SK-N-SH treated with all-trans-retinoic acid at 6 μM for 48 hours (cell line): ENCODE measurements around the gene PTPRT.

Source experiments
- ATAC-seq: fragments of 200-7000 bp; cut with Tn5 transposase; 3 replicates; pipeline ENCODE4 v1.9.1; 2020; ENCODE audit warnings: mild to moderate bottlenecking, moderate library complexity
- ARNTL ChIP-seq: fragments of 450-650 bp; formaldehyde crosslinking; IDR thresholded peaks from 2 replicates; pipeline ENCODE4 v1.5.0; 2020; ENCODE audit warnings: low read depth, mild to moderate bottlenecking, moderate library complexity, borderline replicate concordance
- BACH2 ChIP-seq: fragments of 250-450 bp; sonication (Bioruptor Pico); IDR thresholded peaks from 2 replicates; pipeline ENCODE4 v1.9.0; 2021; ENCODE audit warnings: mild to moderate bottlenecking, borderline replicate concordance
- CREB5 ChIP-seq: fragments of 250-450 bp; sonication (Bioruptor Pico); IDR thresholded peaks from 2 replicates; pipeline ENCODE4 v1.5.1; 2020; ENCODE audit warnings: low read depth, mild to moderate bottlenecking, moderate library complexity
- CSDC2 ChIP-seq: fragments of 250-450 bp; sonication (Bioruptor Pico); IDR thresholded peaks from 2 replicates; pipeline ENCODE4 v1.5.0; 2020; ENCODE audit warnings: mild to moderate bottlenecking, moderate library complexity
- CSRNP3 ChIP-seq: fragments of 250-450 bp; sonication (Bioruptor Pico); IDR thresholded peaks from 2 replicates; pipeline ENCODE4 v1.5.1; 2021; ENCODE audit warnings: mild to moderate bottlenecking, moderate library complexity
- ESRRG ChIP-seq: fragments of 250-450 bp; sonication (Bioruptor Pico); IDR thresholded peaks from 2 replicates; pipeline ENCODE4 v1.6.1; 2021; ENCODE audit warnings: mild to moderate bottlenecking
- GLIS3 ChIP-seq: fragments of 250-450 bp; sonication (Bioruptor Pico); IDR thresholded peaks from 2 replicates; pipeline ENCODE4 v1.5.0; 2020; ENCODE audit warnings: mild to moderate bottlenecking, moderate library complexity
- ISL1 ChIP-seq: fragments of 250-450 bp; sonication (Bioruptor Pico); IDR thresholded peaks from 2 replicates; pipeline ENCODE4 v2.1.2; 2022; ENCODE audit warnings: mild to moderate bottlenecking, moderate library complexity
- PATZ1 ChIP-seq: fragments of 250-450 bp; sonication (Bioruptor Pico); IDR thresholded peaks from 2 replicates; pipeline ENCODE4 v1.8.0; 2020; ENCODE audit warnings: mild to moderate bottlenecking, moderate library complexity, borderline replicate concordance
- POU6F1 ChIP-seq: fragments of 250-450 bp; sonication (Bioruptor Pico); IDR thresholded peaks from 2 replicates; pipeline ENCODE4 v1.8.0; 2021; ENCODE audit warnings: low read depth, mild to moderate bottlenecking, moderate library complexity, borderline replicate concordance
- RARB ChIP-seq: fragments of 250-450 bp; sonication (Bioruptor Pico); IDR thresholded peaks from 2 replicates; pipeline ENCODE4 v1.8.0; 2021; ENCODE audit warnings: mild to moderate bottlenecking, moderate library complexity
- SNAI2 ChIP-seq: fragments of 250-450 bp; sonication (Bioruptor Pico); IDR thresholded peaks from 2 replicates; pipeline ENCODE4 v1.5.0; 2020; ENCODE audit warnings: mild to moderate bottlenecking, moderate library complexity
- TCF4 ChIP-seq: fragments of 250-450 bp; sonication (Bioruptor Pico); IDR thresholded peaks from 2 replicates; pipeline ENCODE4 v1.8.0; 2021; ENCODE audit warnings: mild to moderate bottlenecking, moderate library complexity, borderline replicate concordance
- TSHZ2 ChIP-seq: fragments of 250-450 bp; sonication (Bioruptor Pico); IDR thresholded peaks from 2 replicates; pipeline ENCODE4 v1.5.0; 2020; ENCODE audit warnings: mild to moderate bottlenecking, moderate library complexity
- ZC3H10 ChIP-seq: fragments of 250-450 bp; sonication (Bioruptor Pico); IDR thresholded peaks from 2 replicates; pipeline ENCODE4 v1.5.1; 2021; ENCODE audit warnings: mild to moderate bottlenecking, moderate library complexity
- ZFP3 ChIP-seq: fragments of 250-450 bp; sonication (Bioruptor Pico); IDR thresholded peaks from 2 replicates; pipeline ENCODE4 v1.5.0; 2020; ENCODE audit warnings: mild to moderate bottlenecking, moderate library complexity
- ZFP30 ChIP-seq: fragments of 450-650 bp; formaldehyde crosslinking; IDR thresholded peaks from 2 replicates; pipeline ENCODE4 v1.5.0; 2022; ENCODE audit warnings: mild to moderate bottlenecking, moderate library complexity
- ZNF565 ChIP-seq: fragments of 450-650 bp; formaldehyde crosslinking; conservative IDR thresholded peaks from 2 replicates; pipeline ENCODE4 v1.5.0; 2020; ENCODE audit warnings: low read depth, mild to moderate bottlenecking, moderate library complexity
- ZNF70 ChIP-seq: fragments of 450-650 bp; formaldehyde crosslinking; IDR thresholded peaks from 2 replicates; pipeline ENCODE4 v1.5.0; 2020; ENCODE audit warnings: mild to moderate bottlenecking, moderate library complexity
- ZNF8 ChIP-seq: fragments of 450-650 bp; formaldehyde crosslinking; IDR thresholded peaks from 2 replicates; pipeline ENCODE4 v1.5.0; 2020; ENCODE audit warnings: mild to moderate bottlenecking, moderate library complexity

Gene PTPRT

GRCh38 chr20:42639140-42639539, 550.6 kb downstream of the PTPRT start (continued):
- no peak for TF ChIP-seq CSRNP3

- no peak for ATAC-seq
- no peak for TF ChIP-seq PATZ1 (CRISPR knock-in tag)
- no peak for TF ChIP-seq BACH2 (CRISPR knock-in tag)
- no peak for TF ChIP-seq ZNF8
- no peak for TF ChIP-seq ZNF70
- TF ChIP-seq GLIS3 = no peak
- TF ChIP-seq ZC3H10 (CRISPR knock-in tag) = no peak
- TF ChIP-seq CSDC2 (CRISPR knock-in tag) = no peak
These were observed 553.9 kb downstream of the PTPRT start for GRCh38 chr20:42635699-42636411.

- ATAC-seq = no peak
- TF ChIP-seq TSHZ2 (CRISPR knock-in tag) = no peak
- TF ChIP-seq BACH2 (CRISPR knock-in tag) = no peak
- no peak for TF ChIP-seq ZC3H10 (CRISPR knock-in tag)
- no peak for TF ChIP-seq CSDC2 (CRISPR knock-in tag)
- TF ChIP-seq ZNF565 (CRISPR knock-in tag) = no peak
- TF ChIP-seq ZFP3 (CRISPR knock-in tag) = no peak
- no peak for TF ChIP-seq PATZ1 (CRISPR knock-in tag)
- TF ChIP-seq ZNF8 = no peak
These were observed 555.5 kb downstream of the PTPRT start for GRCh38 chr20:42634156-42634555.

GRCh38 chr20:42628683-42629082, 561.0 kb downstream of the PTPRT start:
- ATAC-seq = no peak
- TF ChIP-seq BACH2 (CRISPR knock-in tag) = no peak
- TF ChIP-seq TCF4 = no peak
- TF ChIP-seq ARNTL (CRISPR knock-in tag) = no peak
- no peak for TF ChIP-seq CREB5 (CRISPR knock-in tag)
- no peak for TF ChIP-seq ZFP3 (CRISPR knock-in tag)
- no peak for TF ChIP-seq ESRRG (CRISPR knock-in tag)
- TF ChIP-seq POU6F1 (CRISPR knock-in tag) = no peak
- TF ChIP-seq ZNF565 (CRISPR knock-in tag) = no peak
- no peak for TF ChIP-seq PATZ1 (CRISPR knock-in tag)
- TF ChIP-seq ZFP30 (CRISPR knock-in tag) = no peak
- no peak for TF ChIP-seq ZNF8
- no peak for TF ChIP-seq CSDC2 (CRISPR knock-in tag)
- TF ChIP-seq RARB = no peak
- no peak for TF ChIP-seq SNAI2 (CRISPR knock-in tag)
- TF ChIP-seq ISL1 (CRISPR knock-in tag) = no peak
- TF ChIP-seq GLIS3 = no peak
